Choroid plexus epithelial cell (primary cell): ENCODE results near the gene SRMS.

ENCODE experiments used
- DNase-seq: peaks from one replicate; pipeline ENCODE4 v3.0.0-alpha.2; 2010; ENCODE audit warnings: low read depth
- H3K4me3 ChIP-seq: 2 replicates; pipeline ENCODE4 v1.5.1; 2011; ENCODE audit warnings: low read depth, mild to moderate bottlenecking, control low read depth, low read length, moderate library complexity
- TF ChIP-seq, protein P1 (sequence below): conservative IDR thresholded peaks from 2 replicates; pipeline ENCODE4 v1.5.1; 2011; ENCODE audit warnings: low read depth, mild to moderate bottlenecking, control low read depth, inconsistent platforms, low read length, moderate library complexity

SRMS gene

DNA sequence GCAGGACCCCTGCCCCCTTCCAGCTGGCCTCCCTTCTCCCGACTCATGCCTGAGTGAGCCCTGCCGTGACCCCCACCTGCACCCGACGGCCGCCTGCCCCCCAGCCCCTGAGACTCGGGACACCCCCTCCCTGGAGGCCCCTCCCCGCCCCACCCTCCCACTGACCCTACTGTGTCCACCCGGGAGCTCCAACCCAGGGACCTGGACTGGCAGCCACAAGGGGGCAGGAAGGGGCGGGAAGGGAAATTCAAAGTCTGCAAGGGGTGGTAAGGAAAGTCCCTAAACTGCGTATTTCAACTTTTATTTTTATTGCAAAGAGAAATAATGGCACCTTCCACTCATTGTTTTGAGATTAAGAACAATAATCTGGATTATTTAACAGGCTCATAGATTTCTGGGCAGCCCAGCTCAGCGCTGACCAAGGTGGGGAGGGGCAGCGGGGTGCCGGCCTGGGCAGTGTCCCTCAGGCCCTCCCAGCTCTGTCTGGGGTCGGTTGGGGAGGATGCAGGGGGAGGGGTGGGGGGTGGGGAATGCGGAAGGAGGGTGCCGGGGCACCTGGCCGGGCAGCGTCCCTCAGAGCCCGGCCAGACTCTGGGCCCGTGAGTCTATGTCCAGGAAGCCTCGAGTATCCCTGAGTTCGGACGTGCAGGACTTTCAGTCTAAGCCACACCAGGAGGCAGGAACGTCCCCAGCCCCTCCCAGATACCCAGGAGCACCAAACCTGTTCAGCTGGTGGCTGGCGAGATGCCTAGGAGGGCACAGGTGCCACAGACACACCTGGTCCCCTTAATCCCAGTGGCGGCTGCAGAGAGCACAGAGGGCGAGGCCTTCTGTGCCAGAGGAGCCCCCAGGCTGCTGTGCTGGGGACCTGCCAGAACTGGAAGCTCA, 9.1 kb downstream of the SRMS start:
- H3K4me3 ChIP-seq = peak overlapping the region; percentile 36
- TF ChIP-seq, protein P1, sequence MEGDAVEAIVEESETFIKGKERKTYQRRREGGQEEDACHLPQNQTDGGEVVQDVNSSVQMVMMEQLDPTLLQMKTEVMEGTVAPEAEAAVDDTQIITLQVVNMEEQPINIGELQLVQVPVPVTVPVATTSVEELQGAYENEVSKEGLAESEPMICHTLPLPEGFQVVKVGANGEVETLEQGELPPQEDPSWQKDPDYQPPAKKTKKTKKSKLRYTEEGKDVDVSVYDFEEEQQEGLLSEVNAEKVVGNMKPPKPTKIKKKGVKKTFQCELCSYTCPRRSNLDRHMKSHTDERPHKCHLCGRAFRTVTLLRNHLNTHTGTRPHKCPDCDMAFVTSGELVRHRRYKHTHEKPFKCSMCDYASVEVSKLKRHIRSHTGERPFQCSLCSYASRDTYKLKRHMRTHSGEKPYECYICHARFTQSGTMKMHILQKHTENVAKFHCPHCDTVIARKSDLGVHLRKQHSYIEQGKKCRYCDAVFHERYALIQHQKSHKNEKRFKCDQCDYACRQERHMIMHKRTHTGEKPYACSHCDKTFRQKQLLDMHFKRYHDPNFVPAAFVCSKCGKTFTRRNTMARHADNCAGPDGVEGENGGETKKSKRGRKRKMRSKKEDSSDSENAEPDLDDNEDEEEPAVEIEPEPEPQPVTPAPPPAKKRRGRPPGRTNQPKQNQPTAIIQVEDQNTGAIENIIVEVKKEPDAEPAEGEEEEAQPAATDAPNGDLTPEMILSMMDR = no peak
- DNase-seq = peak; percentile 27

DNA sequence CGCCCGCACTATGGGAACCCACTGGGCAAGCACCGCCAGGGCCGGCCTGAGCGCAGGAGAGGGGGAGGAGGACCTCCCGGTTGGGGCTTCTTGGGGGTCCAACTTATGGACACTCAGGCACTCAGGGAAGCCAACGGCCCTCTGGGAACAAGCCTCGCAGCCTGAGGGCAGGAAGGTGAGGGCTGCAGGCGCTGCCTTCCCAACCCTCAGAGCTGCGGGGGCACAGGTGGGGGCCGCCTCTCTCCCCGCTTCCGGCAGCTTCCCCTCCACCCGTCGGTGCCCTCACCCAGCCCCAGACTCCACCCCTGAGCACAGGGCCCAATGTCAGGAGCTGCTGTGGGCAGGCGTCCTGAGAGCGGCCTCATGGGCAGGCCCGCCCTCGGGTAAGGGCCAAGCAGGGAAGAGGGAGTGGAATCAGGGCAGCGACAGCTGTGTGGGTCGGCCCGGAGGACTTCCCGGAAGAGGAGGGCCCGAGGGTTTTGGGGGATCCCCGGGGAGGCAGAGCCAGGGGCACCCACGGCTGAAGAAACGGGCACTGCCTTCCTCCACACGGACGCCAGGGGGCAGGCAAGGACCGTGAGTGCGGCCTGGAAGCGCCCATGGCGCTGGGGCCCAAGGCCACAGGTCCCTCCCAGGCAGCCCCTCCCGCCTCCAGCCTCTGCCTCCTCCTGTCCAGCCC, 9.9 kb downstream of the SRMS start:
- peak; percentile 86 for DNase-seq
- peak overlapping the region; percentile 36 for H3K4me3 ChIP-seq
- TF ChIP-seq, protein P1 = peak; percentile 89

DNA sequence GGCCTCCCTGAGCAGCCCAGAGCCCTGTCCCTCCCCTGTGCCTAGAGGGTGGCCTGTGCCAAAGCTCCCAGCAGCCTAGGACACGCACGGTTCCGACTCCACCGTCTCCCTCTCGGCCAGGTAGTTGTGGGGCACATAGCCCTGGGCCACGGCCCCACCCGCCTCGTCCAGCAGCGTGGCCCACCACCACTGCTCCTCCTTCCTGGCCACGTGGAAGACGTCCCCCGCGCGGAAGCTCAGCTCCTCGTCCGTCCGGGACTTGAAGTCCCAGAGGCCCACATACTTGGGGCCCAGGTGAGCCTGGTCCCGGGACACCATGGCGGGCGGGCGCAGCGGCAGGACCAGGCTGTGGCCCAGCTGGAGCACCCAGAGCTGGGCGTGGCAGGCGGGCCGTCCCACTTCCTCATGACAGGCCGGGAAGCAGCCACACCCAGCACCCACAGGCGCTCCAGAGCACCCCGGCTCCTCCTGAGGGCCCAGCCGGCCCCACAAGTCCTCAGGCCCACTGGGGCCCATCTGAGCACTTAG, 10.5 kb downstream of the SRMS start, which contains the start of gene PTK6:
Gene PTK6 (minus strand): TSS at position 380 of the 528 bp plus-strand sequence. CDS start 62 bp downstream, at position 318.
- peak within 1 kb of the TSS; percentile 36 for H3K4me3 ChIP-seq
- TF ChIP-seq, protein P1 = no peak
- DNase-seq = no peak

DNA sequence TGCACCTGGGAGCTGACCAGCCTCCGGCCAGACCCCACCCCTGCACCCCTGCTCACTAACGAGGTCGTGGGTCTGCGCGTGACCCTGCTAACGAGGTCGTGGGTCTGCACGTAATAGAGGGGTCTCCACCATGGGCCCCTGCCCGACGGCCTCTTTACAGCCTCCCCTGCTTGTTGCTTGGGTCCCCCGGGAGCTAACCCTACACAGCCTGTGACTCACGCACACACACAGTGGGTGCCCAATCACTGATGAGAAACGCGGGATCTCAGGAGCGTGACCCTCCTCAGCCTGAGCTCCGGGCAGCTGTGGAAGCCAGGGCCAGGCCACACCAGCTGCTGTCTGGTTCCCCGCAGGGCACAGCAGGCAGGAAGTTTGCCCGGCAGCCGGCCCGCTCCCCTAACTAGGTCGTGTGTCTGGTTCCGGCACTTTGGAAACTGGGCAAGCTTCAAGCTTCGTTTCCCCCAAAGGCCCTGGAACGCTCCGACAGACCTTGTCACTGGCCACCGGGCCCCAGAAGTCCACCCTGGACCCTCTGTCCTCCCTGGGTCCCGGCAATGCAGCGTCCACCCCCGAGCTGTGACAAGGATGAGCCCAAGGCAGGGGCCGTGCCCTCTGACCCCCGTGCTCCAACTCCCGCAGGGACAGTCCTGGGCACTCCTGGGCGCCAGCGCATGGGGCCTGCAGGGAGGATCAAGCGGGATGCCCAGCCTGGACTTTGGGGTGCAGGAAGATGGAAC, 11.1 kb downstream of the SRMS start:
- peak; percentile 77 for DNase-seq
- TF ChIP-seq, protein P1 = no peak
- no peak overlapping the region for H3K4me3 ChIP-seq

DNA sequence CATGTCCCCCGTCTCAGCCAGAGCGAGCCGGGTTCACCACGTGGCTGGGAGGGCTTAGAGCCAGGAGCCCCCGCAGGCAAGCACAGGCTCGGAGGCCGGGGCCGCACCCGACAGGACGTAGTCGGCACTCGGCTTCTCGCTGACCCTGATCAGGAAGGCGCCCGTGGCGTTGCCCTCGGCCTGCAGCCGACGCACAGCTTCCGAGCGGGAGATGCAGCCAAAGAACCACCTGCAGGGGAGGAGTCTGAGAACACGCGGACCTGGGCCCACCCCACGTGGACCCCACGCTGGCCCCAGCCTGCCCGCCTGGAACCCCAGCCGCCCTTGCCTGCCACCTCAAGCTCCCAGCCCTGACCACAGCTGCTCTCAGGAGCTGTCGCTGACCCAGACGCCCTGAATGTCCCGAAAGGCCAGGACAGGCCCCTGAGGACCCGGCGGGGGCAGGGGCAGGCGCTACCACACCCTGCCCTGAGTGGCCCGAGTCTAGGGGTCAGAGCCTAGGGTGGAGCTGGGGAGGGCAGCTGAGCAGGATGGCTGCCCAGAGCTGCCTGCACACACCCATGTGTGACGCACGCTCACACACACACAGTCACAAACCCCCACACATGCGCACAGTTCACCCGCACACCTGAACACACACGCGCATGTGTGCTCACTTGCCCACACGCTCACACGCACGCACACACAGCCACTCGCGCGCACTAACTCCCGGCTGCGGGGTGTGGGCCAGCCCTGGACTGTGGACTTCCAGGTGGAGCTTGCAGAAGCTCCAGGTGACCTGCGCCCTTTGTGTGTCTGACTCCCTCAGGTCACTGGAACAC, 12.5 kb downstream of the SRMS start:
- TF ChIP-seq, protein P1 = no peak
- DNase-seq = no peak
- no peak overlapping the region for H3K4me3 ChIP-seq

DNA sequence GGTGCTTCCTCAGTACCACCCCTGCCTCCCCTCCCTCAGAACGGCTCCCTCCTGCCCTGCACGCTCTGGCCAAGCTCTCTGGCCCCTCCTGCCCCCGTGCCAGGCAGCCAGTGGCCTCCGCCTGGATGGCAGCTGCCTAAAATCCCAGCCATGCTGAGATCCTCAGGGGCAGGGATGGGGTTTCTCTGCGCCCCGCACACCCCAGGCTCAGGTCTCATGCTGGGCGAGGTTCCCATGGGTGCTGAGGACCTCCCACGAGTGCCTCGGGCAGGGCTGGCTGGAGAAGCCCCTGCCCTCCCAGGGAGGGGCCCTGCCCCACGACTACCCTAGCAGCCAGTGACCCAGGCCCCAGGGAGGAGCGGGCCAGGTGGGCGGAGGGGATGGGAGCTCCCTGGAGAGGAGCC, 13.1 kb downstream of the SRMS start:
- no peak overlapping the region for H3K4me3 ChIP-seq
- no peak for DNase-seq
- TF ChIP-seq, protein P1 = no peak
